Muscle of leg (tissue), 11 donors: ENCODE results near the gene PRKG1. TPM values are rescaled to one million over a fixed set of nuclear protein-coding genes. Genes with fewer than 3 reads are reported as not detected.

Experiments
- DNase-seq: peaks from one replicate; pipeline ENCODE4 v3.0.0; 2013
- H3K27ac ChIP-seq: one replicate; pipeline ENCODE4 v1.5.1; 2013; ENCODE audit warnings: mild to moderate bottlenecking, low read length, control low read depth
- H3K27me3 ChIP-seq: one replicate; pipeline ENCODE4 v1.6.1; 2013; ENCODE audit warnings: low read length; ENCODE audit not compliant: control insufficient read depth, insufficient read depth
- H3K36me3 ChIP-seq: one replicate; pipeline ENCODE4 v1.6.1; 2013; ENCODE audit warnings: low read length; ENCODE audit not compliant: control insufficient read depth, insufficient read depth
- H3K4me1 ChIP-seq: one replicate; pipeline ENCODE4 v1.6.1; 2013; ENCODE audit warnings: low read length; ENCODE audit not compliant: control insufficient read depth, insufficient read depth
- H3K4me3 ChIP-seq: one replicate; pipeline ENCODE4 v1.5.1; 2013; ENCODE audit warnings: low read length, control low read depth
- H3K9me3 ChIP-seq: replicated peaks from 2 replicates; pipeline ENCODE4 v1.6.1; 2013; ENCODE audit warnings: low read depth, low read length; ENCODE audit not compliant: control insufficient read depth
- WGBS: methylation state at CpG from one replicate; pipeline ENCODE4 v1.1.5; 2013; ENCODE audit warnings: missing lambda C conversion rate; ENCODE audit not compliant: insufficient coverage; 5-methylcytosine and 5-hydroxymethylcytosine counted together
- polyA plus RNA-seq, 8 donors: library from polyadenylated mRNA; unstranded; fragments of 120-200 nt; gene quantifications; one replicate each; pipeline versions ENCODE4 v1.2.1 to v1.2.3, GENCODE V29; 2013; ENCODE audit warnings: inconsistent platforms in 1 of 8, low replicate concordance in 1 of 8; ENCODE audit not compliant: insufficient read length in 8 of 8, insufficient read depth in 1 of 8
- total RNA-seq: library from RNA; stranded (reverse); fragments of 120-200 nt; gene quantifications from one replicate; pipeline ENCODE4 v1.2.4, GENCODE V29; 2013

PRKG1 gene
- total and polyA plus RNA-seq, 9 donors: 23.3 to 59.2 (median 50.3) TPM

DNA sequence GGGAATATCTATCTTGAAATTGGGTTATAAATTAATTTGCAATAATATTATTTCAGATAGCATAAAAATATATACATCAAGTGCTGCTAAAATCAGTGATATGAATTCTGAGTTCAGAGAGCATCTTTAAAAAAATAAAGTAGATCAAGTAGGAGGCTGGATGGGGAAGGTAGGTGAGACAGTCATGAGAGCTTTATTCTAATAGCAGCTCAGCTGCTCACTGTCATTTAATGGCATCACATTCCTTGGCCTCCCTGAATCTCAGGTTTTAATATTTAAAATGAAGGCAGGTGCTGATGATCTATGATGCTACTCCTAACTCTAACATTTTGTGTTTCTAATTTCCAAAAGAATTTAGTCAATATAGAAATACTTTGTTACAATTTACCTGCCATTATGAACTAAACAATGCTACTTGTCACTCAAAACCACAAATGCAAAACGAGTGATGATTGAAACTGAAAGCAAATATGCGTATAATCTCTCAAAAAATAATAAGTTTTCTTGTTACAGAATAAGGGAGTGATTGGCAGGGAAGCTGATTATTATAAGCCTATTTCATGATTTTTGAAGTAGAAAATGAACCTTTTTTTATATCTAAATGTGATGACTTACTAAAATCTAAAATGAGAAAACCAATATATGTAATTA lies 772.7 kb downstream of the PRKG1 start:
- no peak for DNase-seq
- Histone ChIP-seq H3K36me3 (no peaks in the 10 kb centered on the region), H3K27me3 (no peaks in the 10 kb centered on the region), H3K27ac (no peak overlapping the region), H3K4me1 (no peaks in the 10 kb centered on the region), H3K4me3 (no peak overlapping the region), H3K9me3 (no peaks in the 10 kb centered on the region)
- WGBS: no CpG with 5 or more reads among the region's 2 CpGs

DNA sequence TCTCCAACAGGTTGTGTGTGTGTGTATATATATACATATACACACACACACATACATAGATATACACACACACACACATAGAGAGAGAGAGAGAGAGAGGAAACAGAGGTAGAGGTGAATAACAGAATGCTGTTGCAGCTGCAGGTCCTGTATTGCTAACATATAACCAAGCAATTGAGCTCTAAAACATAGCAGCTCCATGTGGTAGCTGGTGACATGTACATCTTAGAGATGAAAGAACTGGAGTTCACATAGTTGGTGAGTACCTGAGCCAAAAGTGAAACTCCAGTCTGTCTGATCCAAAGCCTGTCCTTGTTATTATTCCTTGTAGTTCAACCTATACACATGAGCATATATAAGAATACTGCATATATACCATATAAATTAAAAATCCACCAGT lies 778.0 kb downstream of the PRKG1 start:
- peaks cover 3% of the 10 kb centered on the region for H3K9me3 ChIP-seq
- peaks cover 1% of the 10 kb centered on the region for H3K4me1 ChIP-seq
- H3K27ac ChIP-seq: no peak overlapping the region
- no peak overlapping the region for H3K4me3 ChIP-seq
- H3K27me3 ChIP-seq: no peaks in the 10 kb centered on the region
- no peak for DNase-seq
- H3K36me3 ChIP-seq: no peaks in the 10 kb centered on the region

DNA sequence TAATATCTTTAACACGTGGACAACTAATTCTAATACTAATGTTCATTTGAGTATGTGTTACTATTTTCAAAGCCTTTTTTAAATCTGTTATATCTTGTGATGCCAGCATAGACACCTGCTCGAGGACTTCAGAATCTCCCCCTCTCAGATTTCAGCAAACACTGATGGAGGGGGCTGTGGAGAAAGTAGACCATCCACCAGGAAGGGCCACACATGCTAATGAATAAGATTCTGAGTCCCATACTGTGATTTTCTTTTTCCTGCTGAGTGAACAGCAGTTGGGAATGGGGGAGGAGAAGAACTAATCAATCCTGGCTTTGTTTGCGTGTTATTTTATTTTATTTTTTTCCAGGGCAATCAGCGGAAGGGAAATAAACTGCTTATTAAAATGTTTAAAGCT lies 783.0 kb downstream of the PRKG1 start:
- DNase-seq: no peak
- Histone ChIP-seq H3K4me1 (peaks cover 13% of the 10 kb centered on the region), H3K9me3 (peaks cover 3% of the 10 kb centered on the region), H3K27me3 (no peaks in the 10 kb centered on the region), H3K36me3 (no peaks in the 10 kb centered on the region), H3K27ac (peak overlapping the region; percentile 29), H3K4me3 (no peak overlapping the region)
- WGBS: no CpG with 5 or more reads among the region's 4 CpGs

- Histone ChIP-seq H3K4me1 (peaks cover 16% of the 10 kb centered on the region), H3K4me3 (no peak overlapping the region), H3K27me3 (no peaks in the 10 kb centered on the region), H3K27ac (peak overlapping the region; percentile 47), H3K9me3 (peaks cover 3% of the 10 kb centered on the region), H3K36me3 (no peaks in the 10 kb centered on the region)
- peak; percentile 88 for DNase-seq
- 90% methylated on average over 1 of the region's 4 CpGs for WGBS
Measured at GRCh38 chr10:51860257-51860656, 786.0 kb downstream of the PRKG1 start.

GRCh38 chr10:51861051-51861450 lies 786.8 kb downstream of the PRKG1 start:
- Histone ChIP-seq H3K36me3 (no peaks in the 10 kb centered on the region), H3K27me3 (no peaks in the 10 kb centered on the region), H3K9me3 (no peaks in the 10 kb centered on the region), H3K27ac (no peak overlapping the region), H3K4me3 (no peak overlapping the region), H3K4me1 (peaks cover 16% of the 10 kb centered on the region)
- peak; percentile 79 for DNase-seq
- WGBS: no CpG with 5 or more reads among the region's 1 CpG

DNA sequence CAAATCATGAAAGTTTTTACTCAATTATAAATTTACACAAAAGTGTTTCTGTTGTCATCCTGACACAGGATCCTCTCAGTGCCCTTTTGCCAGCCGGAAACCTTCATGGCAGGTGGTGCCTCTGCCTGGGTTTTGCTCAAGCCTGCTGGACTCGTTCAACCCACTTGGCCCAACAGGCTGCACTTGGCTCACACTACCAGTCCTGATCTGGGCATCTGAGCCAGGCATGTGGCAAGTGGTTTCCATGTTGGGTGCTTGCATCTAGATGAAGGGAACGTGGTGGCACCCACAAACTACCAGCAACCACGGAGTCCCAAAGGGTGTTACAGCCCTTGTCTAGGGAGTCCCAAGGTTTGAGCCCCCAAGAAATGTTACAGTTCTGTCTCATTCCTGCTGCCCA lies 787.4 kb downstream of the PRKG1 start:
- no peak for DNase-seq
- 74% methylated on average over 2 of the region's 4 CpGs for WGBS
- Histone ChIP-seq H3K36me3 (no peaks in the 10 kb centered on the region), H3K27ac (no peak overlapping the region), H3K4me3 (no peak overlapping the region), H3K4me1 (peaks cover 16% of the 10 kb centered on the region), H3K27me3 (no peaks in the 10 kb centered on the region), H3K9me3 (no peaks in the 10 kb centered on the region)

- peaks cover 16% of the 10 kb centered on the region for H3K4me1 ChIP-seq
- DNase-seq: no peak
- no peaks in the 10 kb centered on the region for H3K9me3 ChIP-seq
- no peaks in the 10 kb centered on the region for H3K27me3 ChIP-seq
- no peak overlapping the region for H3K4me3 ChIP-seq
- no peak overlapping the region for H3K27ac ChIP-seq
- WGBS: no CpG with 5 or more reads among the region's 3 CpGs
- no peaks in the 10 kb centered on the region for H3K36me3 ChIP-seq
Measured at GRCh38 chr10:51862149-51862548, 787.9 kb downstream of the PRKG1 start.

GRCh38 chr10:51867956-51868355 lies 793.7 kb downstream of the PRKG1 start:
- 78% methylated on average over 4 of the region's 4 CpGs for WGBS

DNA sequence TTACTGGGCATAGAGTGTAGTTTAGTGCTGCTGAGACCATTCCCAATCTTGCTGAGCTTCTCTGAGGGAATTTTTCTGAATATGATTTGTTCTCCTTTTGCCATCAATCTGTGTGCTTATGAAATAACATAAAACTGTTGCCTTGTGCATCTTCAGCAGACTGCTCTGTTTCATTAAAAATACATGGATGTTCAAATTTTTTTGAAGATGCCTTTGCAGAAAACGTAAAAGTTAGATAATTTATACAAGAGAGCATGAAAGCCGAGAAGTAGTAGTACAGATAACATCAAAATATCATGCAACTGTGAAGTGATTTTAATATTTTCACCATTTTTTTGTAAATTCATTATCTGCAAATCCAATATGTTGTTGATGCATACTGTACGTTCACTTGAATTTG lies 799.8 kb downstream of the PRKG1 start:
- H3K9me3 ChIP-seq: no peaks in the 10 kb centered on the region
- no peak overlapping the region for H3K27ac ChIP-seq
- no peak for DNase-seq
- peaks cover 3% of the 10 kb centered on the region for H3K4me1 ChIP-seq
- no peaks in the 10 kb centered on the region for H3K27me3 ChIP-seq
- WGBS: no CpG with 5 or more reads among the region's 3 CpGs
- no peaks in the 10 kb centered on the region for H3K36me3 ChIP-seq
- no peak overlapping the region for H3K4me3 ChIP-seq

More at GRCh38 chr10:51867956-51868355, 793.7 kb downstream of the PRKG1 start:
- H3K36me3 ChIP-seq: no peaks in the 10 kb centered on the region
- no peak overlapping the region for H3K27ac ChIP-seq
- no peaks in the 10 kb centered on the region for H3K27me3 ChIP-seq
- no peaks in the 10 kb centered on the region for H3K4me1 ChIP-seq
- H3K9me3 ChIP-seq: no peaks in the 10 kb centered on the region
- DNase-seq: no peak
- no peak overlapping the region for H3K4me3 ChIP-seq

- Histone ChIP-seq H3K27me3 (no peaks in the 10 kb centered on the region), H3K27ac (no peak overlapping the region), H3K36me3 (no peaks in the 10 kb centered on the region), H3K9me3 (no peaks in the 10 kb centered on the region), H3K4me1 (peaks cover 8% of the 10 kb centered on the region), H3K4me3 (no peak overlapping the region)
- no CpG with 5 or more reads among the region's 5 CpGs for WGBS
- DNase-seq: peak; percentile 59
Measured at GRCh38 chr10:51875610-51876009, 801.3 kb downstream of the PRKG1 start.

- peak; percentile 54 for DNase-seq
- Histone ChIP-seq H3K27me3 (no peaks in the 10 kb centered on the region), H3K36me3 (no peaks in the 10 kb centered on the region), H3K4me1 (peaks cover 8% of the 10 kb centered on the region), H3K27ac (peak overlapping the region; percentile 23), H3K4me3 (no peak overlapping the region), H3K9me3 (peaks cover 6% of the 10 kb centered on the region)
- whole genome bisulfite sequencing: 32% methylated on average over 3 of the region's 4 CpGs
Measured at GRCh38 chr10:51876503-51876902, 802.2 kb downstream of the PRKG1 start.
